ENCODE measurements around the gene TMEM129.

The TMEM129 gene

GRCh38 chr4:1695913-1696312 lies 25.2 kb downstream of the TMEM129 start:
- TF ChIP-seq OSR1 (CRISPR knock-in tag; IDR thresholded peaks at IDR 0.05) (no peak), ZFP30 (CRISPR knock-in tag; IDR thresholded peaks at IDR 0.05) (no peak), CSDC2 (CRISPR knock-in tag; IDR thresholded peaks at IDR 0.05) (no peak), GLIS3 (CRISPR knock-in tag; IDR thresholded peaks at IDR 0.05) (no peak), ZNF565 (CRISPR knock-in tag; conservative IDR thresholded peaks at IDR 0.05; ENCODE audit: low read depth) (no peak), ARNTL (CRISPR knock-in tag; IDR thresholded peaks at IDR 0.05; ENCODE audit: borderline replicate concordance, low read depth) (no peak)
- no peak for ATAC-seq

- peak; percentile 94 for ATAC-seq
- TF ChIP-seq ZNF70 (CRISPR knock-in tag; IDR thresholded peaks at IDR 0.05) (peak; percentile 34; the same call in 1 of the 2 replicates), OSR1 (CRISPR knock-in tag; IDR thresholded peaks at IDR 0.05) (no peak)
Measured at GRCh38 chr4:1693131-1693896, 27.8 kb downstream of the TMEM129 start.

GRCh38 chr4:1691737-1692373 lies 29.3 kb downstream of the TMEM129 start:
- no peak for ATAC-seq
- TF ChIP-seq POU6F1 (CRISPR knock-in tag; IDR thresholded peaks at IDR 0.05; ENCODE audit: borderline replicate concordance, low read depth) = no peak
- no peak for TF ChIP-seq OSR1 (CRISPR knock-in tag; IDR thresholded peaks at IDR 0.05)
- TF ChIP-seq ZNF565 (CRISPR knock-in tag; conservative IDR thresholded peaks at IDR 0.05; ENCODE audit: low read depth) = no peak
- TF ChIP-seq SNAI2 (CRISPR knock-in tag; IDR thresholded peaks at IDR 0.05) = no peak
- no peak for TF ChIP-seq PATZ1 (CRISPR knock-in tag; IDR thresholded peaks at IDR 0.05; ENCODE audit: borderline replicate concordance)
- TF ChIP-seq ZNF70 (CRISPR knock-in tag; IDR thresholded peaks at IDR 0.05) = no peak
- TF ChIP-seq ZNF8 (CRISPR knock-in tag; IDR thresholded peaks at IDR 0.05) = no peak
- no peak for TF ChIP-seq ZFP3 (CRISPR knock-in tag; IDR thresholded peaks at IDR 0.05)
- no peak for TF ChIP-seq CREB5 (CRISPR knock-in tag; IDR thresholded peaks at IDR 0.05; ENCODE audit: low read depth)
- TF ChIP-seq ARNTL (CRISPR knock-in tag; IDR thresholded peaks at IDR 0.05; ENCODE audit: borderline replicate concordance, low read depth) = no peak
- TF ChIP-seq ISL1 (CRISPR knock-in tag; IDR thresholded peaks at IDR 0.05) = no peak
- no peak for TF ChIP-seq TCF4 (CRISPR knock-in tag; IDR thresholded peaks at IDR 0.05; ENCODE audit: borderline replicate concordance)
- no peak for TF ChIP-seq ZFP30 (CRISPR knock-in tag; IDR thresholded peaks at IDR 0.05)
- no peak for TF ChIP-seq CSDC2 (CRISPR knock-in tag; IDR thresholded peaks at IDR 0.05)
- no peak for TF ChIP-seq TSHZ2 (CRISPR knock-in tag; IDR thresholded peaks at IDR 0.05)
- TF ChIP-seq PPARA (CRISPR knock-in tag; IDR thresholded peaks at IDR 0.05; ENCODE audit: borderline replicate concordance) = no peak
- no peak for TF ChIP-seq ZC3H10 (CRISPR knock-in tag; IDR thresholded peaks at IDR 0.05)
- TF ChIP-seq BACH2 (CRISPR knock-in tag; IDR thresholded peaks at IDR 0.05; ENCODE audit: borderline replicate concordance) = no peak

GRCh38 chr4:1690698-1691097 lies 30.4 kb downstream of the TMEM129 start:
- no peak for ATAC-seq
- TF ChIP-seq CSDC2 (CRISPR knock-in tag; IDR thresholded peaks at IDR 0.05) = no peak
- TF ChIP-seq PPARA (CRISPR knock-in tag; IDR thresholded peaks at IDR 0.05; ENCODE audit: borderline replicate concordance) = no peak
- no peak for TF ChIP-seq ZNF565 (CRISPR knock-in tag; conservative IDR thresholded peaks at IDR 0.05; ENCODE audit: low read depth)
- TF ChIP-seq CREB5 (CRISPR knock-in tag; IDR thresholded peaks at IDR 0.05; ENCODE audit: low read depth) = no peak
- TF ChIP-seq BACH2 (CRISPR knock-in tag; IDR thresholded peaks at IDR 0.05; ENCODE audit: borderline replicate concordance) = no peak
- TF ChIP-seq OSR1 (CRISPR knock-in tag; IDR thresholded peaks at IDR 0.05) = no peak
- TF ChIP-seq ZFP3 (CRISPR knock-in tag; IDR thresholded peaks at IDR 0.05) = no peak
- TF ChIP-seq POU6F1 (CRISPR knock-in tag; IDR thresholded peaks at IDR 0.05; ENCODE audit: borderline replicate concordance, low read depth) = no peak
- no peak for TF ChIP-seq GLIS3 (CRISPR knock-in tag; IDR thresholded peaks at IDR 0.05)
- TF ChIP-seq CSRNP3 (CRISPR knock-in tag; IDR thresholded peaks at IDR 0.05) = no peak
- TF ChIP-seq ARNTL (CRISPR knock-in tag; IDR thresholded peaks at IDR 0.05; ENCODE audit: borderline replicate concordance, low read depth) = no peak

All from SK-N-SH treated with all-trans-retinoic acid at 6 μM for 48 hours (cell line).